Activated CD4-positive, alpha-beta memory T cell treated with anti-CD3 and anti-CD28 coated beads for 36 hours (primary cell): ENCODE measurements around the gene ABCC11. TPM values are rescaled to one million over a fixed set of nuclear protein-coding genes. Genes with fewer than 3 reads are reported as not detected.
"Not testable (repeated sequence)": the region's sequence is repeated elsewhere in the genome, so short reads cannot be mapped to it uniquely, and the experiment has no call there.

Experiments
- CTCF ChIA-PET: fragments of 350-600 bp; sonication (Branson Sonifier 250); formaldehyde crosslinking; loops from one replicate; lab custom pipeline; 2021; ENCODE audit warnings: antibody characterized with exemption, inconsistent platforms; lab: Charles Lee
- POLR2A ChIA-PET: fragments of 350-600 bp; sonication (Branson Sonifier 250); formaldehyde crosslinking; loops from one replicate; lab custom pipeline; 2021; ENCODE audit warnings: antibody characterized with exemption; lab: Charles Lee
- DNase-seq: peaks from one replicate; pipeline ENCODE4 v3.0.0-alpha.2; 2020
- H3K27ac Mint-ChIP-seq: one replicate; pipeline ENCODE4 v1.8.0; 2021; ENCODE audit warnings: mixed read lengths
- H3K27me3 Mint-ChIP-seq: one replicate; pipeline ENCODE4 v1.8.0; 2021; ENCODE audit warnings: mixed read lengths
- H3K36me3 Mint-ChIP-seq: one replicate; pipeline ENCODE4 v1.8.0; 2021; ENCODE audit warnings: mixed read lengths
- H3K4me1 Mint-ChIP-seq: one replicate; pipeline ENCODE4 v1.8.0; 2021; ENCODE audit warnings: low read depth, mixed read lengths
- H3K4me3 Mint-ChIP-seq: one replicate; pipeline ENCODE4 v1.8.0; 2021; ENCODE audit warnings: mild to moderate bottlenecking, mixed read lengths
- H3K9me3 Mint-ChIP-seq: one replicate; pipeline ENCODE4 v1.8.0; 2021; ENCODE audit warnings: mixed read lengths
- intact Hi-C: fragments of 100-400 bp; cut with micrococcal nuclease; formaldehyde crosslinking; loops from one replicate; pipeline ENCODE4 v1.15.1; 2023
- total RNA-seq, 2 experiments: library from RNA; stranded (reverse); gene quantifications; one replicate each; pipeline ENCODE4 v1.2.3, GENCODE V29; 2021

The ABCC11 gene
- total RNA-seq, 2 experiments from 2014 or later = 0.15 to 0.33 TPM

- Mint-ChIP-seq H3K36me3 (no peaks in the 10 kb centered on the region), H3K27ac (no peak overlapping the region), H3K4me1 (peaks cover 5% of the 10 kb centered on the region), H3K27me3 (no peaks in the 10 kb centered on the region), H3K4me3 (no peak overlapping the region), H3K9me3 (no peaks in the 10 kb centered on the region)
- POLR2A ChIA-PET = no interaction called here
- CTCF ChIA-PET = no interaction called here
- no peak for DNase-seq
- intact Hi-C loops = no loop called here
Measured at GRCh38 chr16:48188449-48189102, 58.8 kb downstream of the ABCC11 start.

GRCh38 chr16:48187779-48188178, 59.6 kb downstream of the ABCC11 start:
- no peak overlapping the region for H3K27ac Mint-ChIP-seq
- no peaks in the 10 kb centered on the region for H3K36me3 Mint-ChIP-seq
- ChIA-PET POLR2A (no interaction called here), CTCF (no interaction called here)
- intact Hi-C loops = no loop called here
- no peak for DNase-seq
- H3K4me3 Mint-ChIP-seq = no peak overlapping the region
- H3K9me3 Mint-ChIP-seq = no peaks in the 10 kb centered on the region
- H3K4me1 Mint-ChIP-seq = peaks cover 5% of the 10 kb centered on the region
- no peaks in the 10 kb centered on the region for H3K27me3 Mint-ChIP-seq

GRCh38 chr16:48184681-48185080, 62.7 kb downstream of the ABCC11 start:
- no peaks in the 10 kb centered on the region for H3K27me3 Mint-ChIP-seq
- CTCF ChIA-PET = no interaction called here
- peaks cover 5% of the 10 kb centered on the region for H3K4me1 Mint-ChIP-seq
- H3K36me3 Mint-ChIP-seq = no peaks in the 10 kb centered on the region
- POLR2A ChIA-PET = no interaction called here
- H3K4me3 Mint-ChIP-seq = no peak overlapping the region
- no peaks in the 10 kb centered on the region for H3K9me3 Mint-ChIP-seq
- no peak overlapping the region for H3K27ac Mint-ChIP-seq
- intact Hi-C loops = loop anchor here (5.0 kb wide), 1 partner anchor 448 kb away; no protein-coding TSS in a partner anchor
- no peak for DNase-seq

- CTCF ChIA-PET = interaction anchor here (1.0 kb wide), 1 partner anchor 18 kb away, joined by 4 read pairs; no protein-coding TSS in a partner anchor
- Mint-ChIP-seq H3K36me3 (no peaks in the 10 kb centered on the region), H3K27ac (no peak overlapping the region), H3K4me3 (no peak overlapping the region), H3K27me3 (no peaks in the 10 kb centered on the region), H3K9me3 (no peaks in the 10 kb centered on the region), H3K4me1 (no peaks in the 10 kb centered on the region)
- no peak for DNase-seq
- POLR2A ChIA-PET = no interaction called here
- intact Hi-C loops = loop anchor here (5.0 kb wide), 1 partner anchor 449 kb away; no protein-coding TSS in a partner anchor
Measured at GRCh38 chr16:48182979-48183537, 64.3 kb downstream of the ABCC11 start.

- POLR2A ChIA-PET, H3K27ac Mint-ChIP-seq, H3K4me3 Mint-ChIP-seq, DNase-seq, H3K9me3 Mint-ChIP-seq, H3K27me3 Mint-ChIP-seq, H3K4me1 Mint-ChIP-seq, H3K36me3 Mint-ChIP-seq: not testable (repeated sequence)
- intact Hi-C loops = loop anchor here (5.0 kb wide), 1 partner anchor 450 kb away; no protein-coding TSS in a partner anchor
- CTCF ChIA-PET = interaction anchor here (0.7 kb wide), 1 partner anchor 353 kb away, joined by 3 read pairs; no protein-coding TSS in a partner anchor
Measured at GRCh38 chr16:48181746-48182520, 65.4 kb downstream of the ABCC11 start.

- no peaks in the 10 kb centered on the region for H3K36me3 Mint-ChIP-seq
- DNase-seq = no peak
- no peak overlapping the region for H3K4me3 Mint-ChIP-seq
- intact Hi-C loops = loop anchor here (5.0 kb wide), 1 partner anchor 451 kb away; no protein-coding TSS in a partner anchor
- no peaks in the 10 kb centered on the region for H3K27me3 Mint-ChIP-seq
- CTCF ChIA-PET = no interaction called here
- H3K27ac Mint-ChIP-seq = no peak overlapping the region
- H3K4me1 Mint-ChIP-seq = no peaks in the 10 kb centered on the region
- POLR2A ChIA-PET = no interaction called here
- H3K9me3 Mint-ChIP-seq = no peaks in the 10 kb centered on the region
Measured at GRCh38 chr16:48180868-48181480, 66.4 kb downstream of the ABCC11 start.

- H3K27me3 Mint-ChIP-seq = no peaks in the 10 kb centered on the region
- intact Hi-C loops = no loop called here
- no peak for DNase-seq
- no peak overlapping the region for H3K27ac Mint-ChIP-seq
- H3K4me1 Mint-ChIP-seq = no peaks in the 10 kb centered on the region
- H3K36me3 Mint-ChIP-seq = no peaks in the 10 kb centered on the region
- H3K9me3 Mint-ChIP-seq = no peaks in the 10 kb centered on the region
- H3K4me3 Mint-ChIP-seq = no peak overlapping the region
- POLR2A ChIA-PET = no interaction called here
- CTCF ChIA-PET = no interaction called here
Measured at GRCh38 chr16:48176635-48177408, 70.5 kb downstream of the ABCC11 start.

- no peak for DNase-seq
Measured at GRCh38 chr16:48173889-48174288, 73.5 kb downstream of the ABCC11 start.

GRCh38 chr16:48172682-48173081, 74.7 kb downstream of the ABCC11 start:
- H3K4me1 Mint-ChIP-seq = no peaks in the 10 kb centered on the region

More at GRCh38 chr16:48173889-48174288, 73.5 kb downstream of the ABCC11 start:
- CTCF ChIA-PET = interaction anchor here (0.6 to 1.1 kb wide), 2 partner anchors 9 to 151 kb away, joined by 3 to 6 read pairs; no protein-coding TSS in a partner anchor
- Mint-ChIP-seq H3K9me3 (no peaks in the 10 kb centered on the region), H3K4me3 (no peak overlapping the region), H3K27ac (no peak overlapping the region), H3K4me1 (no peaks in the 10 kb centered on the region), H3K27me3 (no peaks in the 10 kb centered on the region), H3K36me3 (no peaks in the 10 kb centered on the region)
- POLR2A ChIA-PET = no interaction called here
- intact Hi-C loops = no loop called here

GRCh38 chr16:48169896-48170295, 77.4 kb downstream of the ABCC11 start:
- Mint-ChIP-seq H3K36me3 (no peaks in the 10 kb centered on the region), H3K4me3 (no peak overlapping the region), H3K27me3 (no peaks in the 10 kb centered on the region), H3K4me1 (peaks cover 2% of the 10 kb centered on the region), H3K27ac (no peak overlapping the region), H3K9me3 (no peaks in the 10 kb centered on the region)
- ChIA-PET CTCF (no interaction called here), POLR2A (no interaction called here)
- intact Hi-C loops = no loop called here
- no peak for DNase-seq

More at GRCh38 chr16:48172682-48173081, 74.7 kb downstream of the ABCC11 start:
- DNase-seq = no peak
- Mint-ChIP-seq H3K4me3 (no peak overlapping the region), H3K36me3 (no peaks in the 10 kb centered on the region), H3K27me3 (no peaks in the 10 kb centered on the region), H3K9me3 (no peaks in the 10 kb centered on the region), H3K27ac (no peak overlapping the region)
- ChIA-PET CTCF (no interaction called here), POLR2A (interaction anchor here (0.7 kb wide), 1 partner anchor 9 kb away, joined by 3 read pairs; no protein-coding TSS in a partner anchor)
- intact Hi-C loops = no loop called here

- Mint-ChIP-seq H3K27ac (no peak overlapping the region), H3K36me3 (no peaks in the 10 kb centered on the region), H3K4me1 (peaks cover 5% of the 10 kb centered on the region), H3K27me3 (peaks cover 5% of the 10 kb centered on the region), H3K9me3 (no peaks in the 10 kb centered on the region), H3K4me3 (no peak overlapping the region)
- intact Hi-C loops = no loop called here
- no peak for DNase-seq
- POLR2A ChIA-PET = no interaction called here
- CTCF ChIA-PET = interaction anchor here (4.7 kb wide), 1 partner anchor 1025 kb away, joined by 55 read pairs; the partner anchor contains the start of gene NETO2
Measured at GRCh38 chr16:48168075-48168474, 79.3 kb downstream of the ABCC11 start.
